HFFc6 (cell line): ENCODE measurements around the gene TAF1L. TPM values are rescaled to one million over a fixed set of nuclear protein-coding genes. Genes with fewer than 3 reads are reported as not detected.

Source experiments
- DNase-seq: peaks from one replicate; pipeline ENCODE4 v3.0.0-alpha.2; 2018
- H3K27ac Mint-ChIP-seq: 2 replicates; pipeline ENCODE4 v1.8.0; 2020; ENCODE audit warnings: mild to moderate bottlenecking, mixed read lengths
- H3K27me3 Mint-ChIP-seq: 2 replicates; pipeline ENCODE4 v1.8.0; 2021; ENCODE audit warnings: mild to moderate bottlenecking, moderate library complexity, mixed read lengths; ENCODE audit not compliant: insufficient read depth
- H3K36me3 Mint-ChIP-seq: 2 replicates; pipeline ENCODE4 v1.8.0; 2021; ENCODE audit warnings: low read depth, mixed read lengths
- H3K4me1 Mint-ChIP-seq: 2 replicates; pipeline ENCODE4 v1.8.0; 2020; ENCODE audit warnings: low read depth, mixed read lengths
- H3K4me3 Mint-ChIP-seq: 2 replicates; pipeline ENCODE4 v1.8.0; 2020; ENCODE audit warnings: mild to moderate bottlenecking, moderate library complexity, mixed read lengths
- H3K9me3 Mint-ChIP-seq: 2 replicates; pipeline ENCODE4 v1.8.0; 2020; ENCODE audit warnings: mild to moderate bottlenecking, mixed read lengths
- total RNA-seq, 6 experiments: library from RNA; stranded (reverse); fragmentation: NEBNext Ultra II Directional; extraction: Animal tissue kit (Norgen Biotek cat#: 25700); gene quantifications; 2 replicates in 1 of 6; 3 replicates in 5 of 6; pipeline ENCODE4 v1.2.3, GENCODE V29; 2021
- TF ChIP-seq, protein P1 (sequence below): fragments of 200-600 bp; sonication (generic); IDR thresholded peaks from 2 replicates; pipeline ENCODE4 v1.5.0; 2021; ENCODE audit warnings: antibody characterized with exemption, mild to moderate bottlenecking

Gene TAF1L
- total RNA-seq, 6 experiments from 2014 or later, result not detected

- H3K4me1 Mint-ChIP-seq, result peaks cover 36% of the 10 kb centered on the region
- no peak for DNase-seq
- no peak overlapping the region for H3K27ac Mint-ChIP-seq
- H3K27me3 Mint-ChIP-seq, result peaks cover 9% of the 10 kb centered on the region
- H3K9me3 Mint-ChIP-seq, result no peaks in the 10 kb centered on the region
- TF ChIP-seq, protein P1, sequence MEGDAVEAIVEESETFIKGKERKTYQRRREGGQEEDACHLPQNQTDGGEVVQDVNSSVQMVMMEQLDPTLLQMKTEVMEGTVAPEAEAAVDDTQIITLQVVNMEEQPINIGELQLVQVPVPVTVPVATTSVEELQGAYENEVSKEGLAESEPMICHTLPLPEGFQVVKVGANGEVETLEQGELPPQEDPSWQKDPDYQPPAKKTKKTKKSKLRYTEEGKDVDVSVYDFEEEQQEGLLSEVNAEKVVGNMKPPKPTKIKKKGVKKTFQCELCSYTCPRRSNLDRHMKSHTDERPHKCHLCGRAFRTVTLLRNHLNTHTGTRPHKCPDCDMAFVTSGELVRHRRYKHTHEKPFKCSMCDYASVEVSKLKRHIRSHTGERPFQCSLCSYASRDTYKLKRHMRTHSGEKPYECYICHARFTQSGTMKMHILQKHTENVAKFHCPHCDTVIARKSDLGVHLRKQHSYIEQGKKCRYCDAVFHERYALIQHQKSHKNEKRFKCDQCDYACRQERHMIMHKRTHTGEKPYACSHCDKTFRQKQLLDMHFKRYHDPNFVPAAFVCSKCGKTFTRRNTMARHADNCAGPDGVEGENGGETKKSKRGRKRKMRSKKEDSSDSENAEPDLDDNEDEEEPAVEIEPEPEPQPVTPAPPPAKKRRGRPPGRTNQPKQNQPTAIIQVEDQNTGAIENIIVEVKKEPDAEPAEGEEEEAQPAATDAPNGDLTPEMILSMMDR, result no peak
- H3K4me3 Mint-ChIP-seq, result 0 out of 2 replicates have a peak overlapping the region, but pooled peaks have one; percentile 16
- no peaks in the 10 kb centered on the region for H3K36me3 Mint-ChIP-seq
These were observed 54.7 kb downstream of the TAF1L start for GRCh38 chr9:32580631-32581300.

GRCh38 chr9:32579706-32580331 lies 55.6 kb downstream of the TAF1L start:
- H3K36me3 Mint-ChIP-seq, result no peaks in the 10 kb centered on the region
- no peak overlapping the region for H3K27ac Mint-ChIP-seq
- H3K4me1 Mint-ChIP-seq, result peaks cover 29% of the 10 kb centered on the region
- no peaks in the 10 kb centered on the region for H3K9me3 Mint-ChIP-seq
- peak; percentile 40 for DNase-seq
- TF ChIP-seq, protein P1, result peak; percentile 97
- H3K4me3 Mint-ChIP-seq, result peak overlapping the region; percentile 22; the same call in 1 of the 2 replicates
- H3K27me3 Mint-ChIP-seq, result peaks cover 4% of the 10 kb centered on the region; the same call in 1 of the 2 replicates

Other genes starting within 250 kb of the TAF1L start
- gene RIGI, start 109.5 kb downstream of the TAF1L start, total RNA-seq, result 1 to 10 TPM; 4.8 to 6.0 (median 5.2) TPM
- gene SMIM27, start 83.3 kb downstream of the TAF1L start, total RNA-seq, result 10 to 100 TPM; 11.4 to 16.8 (median 14.0) TPM
- gene TOPORS, start 83.1 kb downstream of the TAF1L start, total RNA-seq, result 10 to 100 TPM; 14.8 to 17.4 (median 17.1) TPM
- gene NDUFB6, start 62.5 kb downstream of the TAF1L start, total RNA-seq, result 10 to 100 TPM; 62.5 to 78.6 (median 70.7) TPM
- not detected for gene TMEM215, start 147.9 kb upstream of the TAF1L start, total RNA-seq